Lower lobe of right lung (tissue), 2 donors: ENCODE data around the gene PBX4. TPM values are rescaled to one million over a fixed set of nuclear protein-coding genes. Genes with fewer than 3 reads are reported as not detected.

ENCODE experiments used
- ATAC-seq, 2 donors: fragments of 200-7000 bp; cut with Tn5 transposase; one replicate each; pipeline ENCODE4 v1.9.1; 2020 to 2022; ENCODE audit warnings: mild to moderate bottlenecking in 2 of 2, moderate library complexity in 2 of 2
- DNase-seq: peaks from one replicate; pipeline ENCODE4 v3.0.0-alpha.2; 2020
- H3K27ac ChIP-seq: fragments of 200-600 bp; one replicate; pipeline ENCODE4 v1.8.0; 2022
- H3K27me3 ChIP-seq: fragments of 200-600 bp; one replicate; pipeline ENCODE4 v1.8.0; 2022; ENCODE audit warnings: low read depth
- H3K36me3 ChIP-seq: fragments of 200-600 bp; one replicate; pipeline ENCODE4 v1.8.0; 2022; ENCODE audit warnings: mild to moderate bottlenecking
- H3K4me1 ChIP-seq: fragments of 200-600 bp; one replicate; pipeline ENCODE4 v1.8.0; 2022
- H3K4me3 ChIP-seq: fragments of 200-600 bp; one replicate; pipeline ENCODE4 v1.8.0; 2022; ENCODE audit warnings: mild to moderate bottlenecking
- H3K9me3 ChIP-seq: fragments of 200-600 bp; one replicate; pipeline ENCODE4 v1.8.0; 2022
- intact Hi-C: fragments of 100-400 bp; cut with DNase I; formaldehyde crosslinking; loops from one replicate; pipeline ENCODE4 v1.11.0; 2022
- total RNA-seq: library from RNA; stranded (reverse); fragmentation: NEBNext Ultra II Directional; extraction: Animal tissue kit (Norgen Biotek cat#: 25700); gene quantifications from one replicate; pipeline ENCODE4 v1.2.1, GENCODE V29; 2021
- TF ChIP-seq, protein P1 (sequence below): fragments of 200-600 bp; IDR thresholded peaks from one replicate; pipeline ENCODE4 v1.8.0; 2022; ENCODE audit warnings: antibody characterized with exemption, mild to moderate bottlenecking
- donor health status: DM: no; HTN: yes; CAD: no; lungs with severe emphysema.

The PBX4 gene
- total RNA-seq, 1 donor from 2014 or later = 3.7 TPM

DNA sequence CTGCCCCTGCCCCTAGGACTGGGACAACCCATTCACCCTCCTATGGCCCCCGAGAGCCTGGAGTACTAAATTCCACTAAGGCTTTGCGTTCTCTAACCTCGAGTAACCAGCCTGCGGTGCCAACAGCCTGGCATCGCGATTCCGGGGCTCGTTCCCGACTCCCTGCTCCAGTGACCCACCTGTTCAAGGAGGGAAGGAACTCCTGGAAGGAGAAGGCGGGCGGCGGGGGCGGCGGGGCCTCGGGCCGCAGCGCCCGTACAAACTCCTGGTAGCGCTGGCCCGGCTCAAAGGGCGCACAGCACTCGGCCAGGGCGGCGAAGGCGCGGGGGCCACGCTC is 18.7 kb upstream of the PBX4 start:
- Histone ChIP-seq H3K27me3 (no peaks in the 10 kb centered on the region), H3K4me3 (no peak overlapping the region), H3K36me3 (peaks cover 83% of the 10 kb centered on the region), H3K9me3 (no peaks in the 10 kb centered on the region), H3K27ac (no peak overlapping the region), H3K4me1 (no peaks in the 10 kb centered on the region)
- ATAC-seq (no peak), DNase-seq (no peak)
- TF ChIP-seq, protein P1, sequence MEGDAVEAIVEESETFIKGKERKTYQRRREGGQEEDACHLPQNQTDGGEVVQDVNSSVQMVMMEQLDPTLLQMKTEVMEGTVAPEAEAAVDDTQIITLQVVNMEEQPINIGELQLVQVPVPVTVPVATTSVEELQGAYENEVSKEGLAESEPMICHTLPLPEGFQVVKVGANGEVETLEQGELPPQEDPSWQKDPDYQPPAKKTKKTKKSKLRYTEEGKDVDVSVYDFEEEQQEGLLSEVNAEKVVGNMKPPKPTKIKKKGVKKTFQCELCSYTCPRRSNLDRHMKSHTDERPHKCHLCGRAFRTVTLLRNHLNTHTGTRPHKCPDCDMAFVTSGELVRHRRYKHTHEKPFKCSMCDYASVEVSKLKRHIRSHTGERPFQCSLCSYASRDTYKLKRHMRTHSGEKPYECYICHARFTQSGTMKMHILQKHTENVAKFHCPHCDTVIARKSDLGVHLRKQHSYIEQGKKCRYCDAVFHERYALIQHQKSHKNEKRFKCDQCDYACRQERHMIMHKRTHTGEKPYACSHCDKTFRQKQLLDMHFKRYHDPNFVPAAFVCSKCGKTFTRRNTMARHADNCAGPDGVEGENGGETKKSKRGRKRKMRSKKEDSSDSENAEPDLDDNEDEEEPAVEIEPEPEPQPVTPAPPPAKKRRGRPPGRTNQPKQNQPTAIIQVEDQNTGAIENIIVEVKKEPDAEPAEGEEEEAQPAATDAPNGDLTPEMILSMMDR = no peak
- intact Hi-C loops = no loop called here

DNA sequence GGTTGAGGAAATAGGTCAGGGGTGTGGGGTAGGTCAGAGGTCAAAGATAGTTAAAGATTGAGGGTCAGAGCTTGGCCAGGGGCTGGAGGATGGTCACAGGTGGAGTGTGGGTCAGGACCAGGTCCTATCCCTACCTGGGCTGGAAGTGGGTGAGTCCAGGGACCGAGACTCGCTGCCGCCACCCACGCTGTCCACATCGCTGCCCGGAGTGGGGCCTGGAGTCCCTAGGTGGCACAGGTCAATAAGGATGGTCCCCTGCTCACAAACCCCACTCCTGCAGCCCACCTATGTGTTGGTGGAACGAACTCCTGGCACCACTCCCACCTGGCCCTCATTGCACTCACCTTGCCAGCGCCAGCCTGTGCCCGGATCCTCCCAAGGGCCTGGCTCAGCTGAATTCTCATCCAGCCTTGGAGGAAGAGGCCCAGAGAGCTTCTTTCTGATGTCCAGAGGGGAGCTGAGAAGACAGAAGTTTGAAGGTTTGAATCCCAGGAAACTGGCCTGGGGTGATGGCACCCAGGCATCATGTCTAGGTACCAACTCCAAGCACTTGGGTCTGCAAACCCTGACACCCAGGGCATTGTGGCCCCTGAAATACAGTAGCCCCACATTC is 18.2 kb upstream of the PBX4 start:
- Histone ChIP-seq H3K4me3 (no peak overlapping the region), H3K36me3 (peaks cover 81% of the 10 kb centered on the region), H3K27ac (no peak overlapping the region), H3K27me3 (no peaks in the 10 kb centered on the region), H3K9me3 (no peaks in the 10 kb centered on the region), H3K4me1 (no peaks in the 10 kb centered on the region)
- no peak for DNase-seq
- ATAC-seq = no peak
- TF ChIP-seq, protein P1 = no peak
- intact Hi-C loops = no loop called here

DNA sequence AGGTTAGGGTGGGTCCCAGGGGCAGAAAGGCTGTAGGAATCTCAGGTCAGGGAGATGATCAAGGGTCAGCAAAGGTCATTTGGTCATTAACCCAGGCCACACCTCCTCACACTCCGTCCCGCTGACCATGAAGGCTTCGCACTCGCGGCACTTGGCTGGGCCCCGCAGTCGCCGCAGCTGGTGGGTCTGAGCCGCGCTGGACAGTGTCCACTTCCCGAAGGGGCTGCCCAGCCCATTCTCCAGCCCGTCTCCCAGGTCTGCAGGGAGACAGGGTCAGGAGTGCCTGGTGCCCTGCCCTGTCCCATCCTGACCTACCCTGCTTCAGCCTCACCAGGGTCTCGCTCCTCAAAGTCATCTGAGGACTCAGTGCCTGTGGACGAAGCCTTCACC is 16.8 kb upstream of the PBX4 start:
- Histone ChIP-seq H3K27me3 (no peaks in the 10 kb centered on the region), H3K36me3 (peaks cover 81% of the 10 kb centered on the region), H3K4me3 (no peak overlapping the region), H3K27ac (no peak overlapping the region), H3K9me3 (no peaks in the 10 kb centered on the region), H3K4me1 (no peaks in the 10 kb centered on the region)
- DNase-seq (no peak), ATAC-seq (no peak)
- TF ChIP-seq, protein P1 = no peak
- intact Hi-C loops = no loop called here

DNA sequence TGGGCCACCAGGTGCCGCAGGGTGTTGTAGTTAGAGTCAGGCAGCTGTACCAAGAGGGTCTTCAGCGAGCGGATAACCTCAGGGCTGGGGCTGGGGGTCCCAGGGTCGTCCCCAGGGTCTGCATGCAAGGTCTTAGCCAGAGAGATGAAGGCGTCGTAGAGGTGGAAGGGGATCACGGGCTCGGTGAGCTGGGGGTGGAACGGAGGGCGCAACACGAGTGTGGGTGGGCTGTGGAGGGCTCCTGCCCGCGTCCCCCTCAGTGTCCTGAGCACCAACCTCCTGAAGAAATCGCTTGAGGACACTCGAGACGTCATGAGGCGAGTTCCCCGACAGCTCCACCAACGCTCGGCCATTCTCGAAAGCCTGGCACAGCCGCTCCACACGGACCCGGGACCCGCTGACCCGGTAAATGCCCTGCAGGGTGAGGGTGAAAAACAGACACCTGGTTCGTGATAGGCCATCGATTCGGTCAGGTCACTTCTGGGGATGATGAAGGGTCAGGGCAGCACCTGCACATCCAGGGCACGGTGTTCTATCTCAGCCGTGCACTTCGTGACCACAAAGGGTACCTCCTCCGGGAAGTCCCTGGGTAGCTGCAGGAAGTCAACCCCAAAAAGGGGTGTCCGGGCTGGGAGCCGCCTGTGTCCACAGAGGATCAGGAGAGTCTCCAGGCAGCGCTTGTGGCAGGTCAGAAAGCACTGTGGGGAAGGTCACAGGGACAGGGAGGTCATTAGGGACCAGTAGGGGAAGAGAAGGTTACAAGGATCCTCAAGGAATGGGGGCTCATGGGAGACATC is 16.2 kb upstream of the PBX4 start:
- H3K4me3 ChIP-seq = no peak overlapping the region
- TF ChIP-seq, protein P1 = no peak
- no peak overlapping the region for H3K27ac ChIP-seq
- intact Hi-C loops = no loop called here
- DNase-seq = no peak
- peaks cover 77% of the 10 kb centered on the region for H3K36me3 ChIP-seq
- no peaks in the 10 kb centered on the region for H3K27me3 ChIP-seq
- no peak for ATAC-seq
- H3K9me3 ChIP-seq = no peaks in the 10 kb centered on the region
- no peaks in the 10 kb centered on the region for H3K4me1 ChIP-seq

DNA sequence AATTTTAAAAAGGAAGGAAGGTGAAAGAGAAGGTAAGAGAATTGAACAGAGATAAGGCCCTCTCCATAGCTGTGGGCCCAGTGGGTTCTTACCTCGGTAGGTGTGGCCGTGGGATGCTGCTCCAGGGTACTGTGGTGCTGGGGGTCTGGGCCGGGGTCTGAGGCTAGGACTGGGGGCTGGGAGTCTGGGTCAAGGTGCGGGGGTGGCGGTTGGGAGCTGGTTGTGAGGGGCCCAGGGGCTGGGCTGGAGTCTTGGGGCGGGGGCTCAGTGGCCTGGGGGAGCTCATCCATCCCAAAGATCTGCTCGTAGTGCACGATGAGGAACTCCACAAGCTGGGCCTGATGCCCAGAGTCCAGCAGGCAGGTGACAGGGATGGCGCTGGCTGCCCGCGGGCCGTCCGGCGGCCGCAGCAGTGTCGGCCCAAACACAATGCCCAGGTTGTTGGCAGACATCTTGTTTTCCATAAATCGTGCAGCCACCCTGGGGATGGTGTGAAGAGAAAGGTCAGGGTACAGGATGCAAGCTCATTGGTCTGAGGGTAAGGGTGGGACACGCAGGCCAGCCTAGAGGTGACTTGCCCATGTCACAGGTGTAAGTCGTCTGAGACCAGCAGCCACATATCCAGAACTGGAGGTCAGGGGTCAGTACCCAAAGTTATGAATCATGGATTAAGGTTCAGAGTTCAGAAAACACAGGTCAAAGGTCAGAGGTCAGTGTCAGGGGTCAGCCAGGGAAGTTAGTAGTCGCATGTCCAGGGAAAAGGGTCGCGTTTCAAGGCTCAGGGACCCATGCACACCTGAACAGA is 15.4 kb upstream of the PBX4 start:
- Histone ChIP-seq H3K27ac (no peak overlapping the region), H3K9me3 (no peaks in the 10 kb centered on the region), H3K4me1 (no peaks in the 10 kb centered on the region), H3K4me3 (no peak overlapping the region), H3K27me3 (no peaks in the 10 kb centered on the region), H3K36me3 (peaks cover 71% of the 10 kb centered on the region)
- intact Hi-C loops = no loop called here
- TF ChIP-seq, protein P1 = no peak
- no peak for ATAC-seq
- DNase-seq = no peak
